OCI-LY1 (cell line): Measurements from ENCODE around the gene GMFB.

ENCODE experiments used
- CTCF ChIP-seq: fragments of 200-600 bp; sonication (generic), shearing (Covaris generic); IDR thresholded peaks from 2 replicates; pipeline ENCODE4 v1.5.1; 2017; ENCODE audit warnings: mild to moderate bottlenecking, antibody characterized with exemption, low read length, moderate library complexity, mixed read lengths
- EZH2 ChIP-seq: fragments of 200-600 bp; sonication (generic), shearing (Covaris generic); IDR thresholded peaks from 2 replicates; pipeline ENCODE4 v1.8.0; 2017; ENCODE audit warnings: borderline replicate concordance, mixed run types, mild to moderate bottlenecking, antibody characterized with exemption, low read length, moderate library complexity, mixed read lengths

GRCh38 chr14:54455363-54455762 lies 33.4 kb downstream of the GMFB start:
- TF ChIP-seq CTCF (no peak), EZH2 (no peak)
